HCT116 (cell line): ENCODE data around the gene HSPA4. TPM values are rescaled to one million over a fixed set of nuclear protein-coding genes. Genes with fewer than 3 reads are reported as not detected.

Experiments
- ATAC-seq: fragments of 200-7000 bp; cut with Tn5 transposase; 2 replicates; pipeline ENCODE4 v1.9.1; 2020; ENCODE audit warnings: mild to moderate bottlenecking, moderate library complexity
- BruUV-seq: library from RNA; stranded (reverse); fragments of 400-500 nt; replicated peaks from 2 replicates; lab custom pipeline; 2021; lab: Mats Ljungman, UMichigan
- CTCF ChIA-PET: fragments of 300-600 bp; sonication (Branson Sonifier 250); formaldehyde crosslinking; loops from one replicate; lab custom pipeline; 2021; ENCODE audit warnings: antibody characterized with exemption; lab: Charles Lee
- POLR2A ChIA-PET: fragments of 300-600, 350-600 bp; sonication (Branson Sonifier 250); formaldehyde crosslinking; loops from one replicate; lab custom pipeline; 2021; ENCODE audit warnings: antibody characterized with exemption; lab: Charles Lee
- RAD21 ChIA-PET, 2 experiments: fragments of 300-600 bp; sonication (Branson Sonifier 250); formaldehyde crosslinking; loops; one replicate each; lab custom pipeline; 2023; ENCODE audit warnings: low total read pairs in 2 of 2; ENCODE audit not compliant: uncharacterized antibody in 2 of 2, unreplicated experiment in 2 of 2, low non-redundant PET in 1 of 2; lab: Charles Lee
- DNase-seq: peaks from one replicate; pipeline ENCODE4 v3.0.0-alpha.2; 2010; ENCODE audit warnings: low read depth, low spot score
- H2AFZ ChIP-seq: fragments of 200-600 bp; shearing (Covaris generic), sonication (generic); 2 replicates; pipeline ENCODE4 v1.6.1; 2017; ENCODE audit warnings: low read depth, mixed run types, mixed read lengths, antibody characterized with exemption, low read length; ENCODE audit not compliant: poor library complexity, severe bottlenecking
- H3K27ac ChIP-seq: 2 replicates; pipeline ENCODE4 v1.5.1; 2012; ENCODE audit warnings: low read depth, low read length
- H3K27me3 ChIP-seq: fragments of 200-600 bp; sonication (generic); 2 replicates; pipeline ENCODE4 v1.6.1; 2016; ENCODE audit warnings: mixed run types, low read length, mixed read lengths; ENCODE audit not compliant: insufficient read depth
- H3K36me3 ChIP-seq, 2 experiments: fragments of 200-500 bp in 1 of 2; fragments of 200-600 bp in 1 of 2; sonication (Bioruptor generic) in 1 of 2; sonication (generic) in 1 of 2; 2 replicates each; pipeline versions ENCODE4 v1.5.1 to v1.6.1; 2014 to 2016; ENCODE audit warnings: low read length in 2 of 2, inconsistent platforms in 1 of 2, mixed read lengths in 1 of 2, mixed run types in 1 of 2; ENCODE audit not compliant: insufficient read depth in 2 of 2, control insufficient read depth in 1 of 2
- H3K4me1 ChIP-seq, 2 experiments: fragments of 200-600 bp in 1 of 2; sonication (generic) in 1 of 2; 2 replicates each; pipeline versions ENCODE4 v1.5.1 to v1.6.1; 2012 to 2017; ENCODE audit warnings: low read length in 2 of 2, inconsistent platforms in 1 of 2, mild to moderate bottlenecking in 1 of 2, mixed read lengths in 1 of 2, mixed run types in 1 of 2, moderate library complexity in 1 of 2; ENCODE audit not compliant: insufficient read depth in 2 of 2, control insufficient read depth in 1 of 2
- H3K4me2 ChIP-seq: fragments of 200-600 bp; sonication (generic); 2 replicates; pipeline ENCODE4 v1.6.1; 2017; ENCODE audit warnings: mixed run types, low read length, mixed read lengths
- H3K4me3 ChIP-seq, 2 experiments: fragments of 200-600 bp in 1 of 2; sonication (generic) in 1 of 2; replicated peaks in 1 of 2; 2 replicates each; pipeline ENCODE4 v1.5.1; 2011 to 2016; ENCODE audit warnings: low read length in 2 of 2, control low read depth in 1 of 2, low read depth in 1 of 2, mild to moderate bottlenecking in 1 of 2, mixed read lengths in 1 of 2, mixed run types in 1 of 2
- H3K79me2 ChIP-seq: fragments of 200-600 bp; sonication (generic); 2 replicates; pipeline ENCODE4 v1.6.1; 2017; ENCODE audit warnings: mild to moderate bottlenecking, mixed run types, low read length, moderate library complexity, mixed read lengths; ENCODE audit not compliant: insufficient read depth
- H3K9ac ChIP-seq: fragments of 200-600 bp; sonication (generic); 2 replicates; pipeline ENCODE4 v1.6.1; 2016; ENCODE audit warnings: low read length, mixed read lengths
- H3K9me2 ChIP-seq: fragments of 200-600 bp; sonication (generic), shearing (Covaris generic); 2 replicates; pipeline ENCODE4 v1.6.1; 2017; ENCODE audit warnings: mixed run types, mild to moderate bottlenecking, moderate library complexity; ENCODE audit not compliant: insufficient read depth
- H3K9me3 ChIP-seq, 2 experiments: fragments of 200-500 bp in 1 of 2; fragments of 200-600 bp in 1 of 2; sonication (Bioruptor generic) in 1 of 2; sonication (generic) in 1 of 2; 2 replicates each; pipeline ENCODE4 v1.6.1; 2014 to 2017; ENCODE audit warnings: low read length in 2 of 2, mixed read lengths in 2 of 2, inconsistent platforms in 1 of 2, low read depth in 1 of 2, mild to moderate bottlenecking in 1 of 2, mixed run types in 1 of 2, moderate library complexity in 1 of 2; ENCODE audit not compliant: control insufficient read depth in 1 of 2, insufficient read depth in 1 of 2
- H4K20me1 ChIP-seq: fragments of 200-600 bp; sonication (generic), shearing (Covaris generic); 2 replicates; pipeline ENCODE4 v1.6.1; 2017; ENCODE audit warnings: mixed run types, mild to moderate bottlenecking, moderate library complexity; ENCODE audit not compliant: insufficient read depth
- CBX3 ChIP-seq: IDR thresholded peaks from 2 replicates; pipeline ENCODE4 v1.6.1; 2012; ENCODE audit warnings: low read depth
- CEBPB ChIP-seq: IDR thresholded peaks from 2 replicates; pipeline ENCODE4 v1.6.1; 2012; ENCODE audit warnings: low read depth
- EZH2phosphoT487 ChIP-seq: fragments of 200-600 bp; IDR thresholded peaks from 2 replicates; pipeline ENCODE4 v1.6.1; 2018; ENCODE audit warnings: antibody characterized with exemption, borderline replicate concordance
- FOSL1 ChIP-seq: IDR thresholded peaks from 2 replicates; pipeline ENCODE4 v1.6.1; 2012; ENCODE audit warnings: low read depth
- POLR2A ChIP-seq: IDR thresholded peaks from 2 replicates; pipeline ENCODE4 v1.7.0; 2011; ENCODE audit warnings: borderline replicate concordance; ENCODE audit not compliant: insufficient read depth, insufficient read length; ENCODE audit errors: extremely low read depth
- POLR2AphosphoS5 ChIP-seq: IDR thresholded peaks from 2 replicates; pipeline ENCODE4 v1.6.1; 2011; ENCODE audit warnings: mild to moderate bottlenecking, low read depth, low read length, moderate library complexity
- RAD21 ChIP-seq: IDR thresholded peaks from 2 replicates; pipeline ENCODE4 v1.6.1; 2012; ENCODE audit warnings: low read depth, mild to moderate bottlenecking
- SP1 ChIP-seq: IDR thresholded peaks from 2 replicates; pipeline ENCODE4 v1.6.1; 2012; ENCODE audit warnings: low read depth
- TCF7L2 ChIP-seq: IDR thresholded peaks from 2 replicates; pipeline ENCODE4 v1.7.0; 2011; ENCODE audit warnings: borderline replicate concordance, inconsistent platforms; ENCODE audit not compliant: insufficient read depth, insufficient read length; ENCODE audit errors: extremely low read depth
- intact Hi-C: fragments of 100-400 bp; cut with micrococcal nuclease; formaldehyde crosslinking; loops from 2 replicates; pipeline ENCODE4 v1.10.0; 2022
- total RNA-seq: library from RNA; stranded (reverse); gene quantifications from one replicate; pipeline ENCODE4 v1.2.1, GENCODE V29; 2021; ENCODE audit not compliant: unreplicated experiment
- TF ChIP-seq, protein P1 (sequence below): IDR thresholded peaks from 2 replicates; pipeline ENCODE4 v1.6.1; 2011; ENCODE audit warnings: mild to moderate bottlenecking, low read length, moderate library complexity; ENCODE audit not compliant: insufficient replicate concordance; ENCODE audit errors: extremely low read depth
- TF ChIP-seq, protein P2 (sequence below): IDR thresholded peaks from 2 replicates; pipeline ENCODE4 v1.6.1; 2012
- TF ChIP-seq, protein P3 (sequence below), 3 experiments: fragments of 200-600 bp in 1 of 3; sonication (generic) in 1 of 3; IDR thresholded peaks in 2 of 3; conservative IDR thresholded peaks in 1 of 3; 2 replicates each; pipeline ENCODE4 v1.5.1; 2012 to 2017; ENCODE audit warnings: low read depth in 2 of 3, low read length in 2 of 3, antibody characterized with exemption in 1 of 3, borderline replicate concordance in 1 of 3, control low read depth in 1 of 3, mild to moderate bottlenecking in 1 of 3, mixed read lengths in 1 of 3, mixed run types in 1 of 3, moderate library complexity in 1 of 3; ENCODE audit not compliant: insufficient read depth in 1 of 3

HSPA4 gene
- total RNA-seq, 1 experiment from 2014 or later: 212 TPM

DNA sequence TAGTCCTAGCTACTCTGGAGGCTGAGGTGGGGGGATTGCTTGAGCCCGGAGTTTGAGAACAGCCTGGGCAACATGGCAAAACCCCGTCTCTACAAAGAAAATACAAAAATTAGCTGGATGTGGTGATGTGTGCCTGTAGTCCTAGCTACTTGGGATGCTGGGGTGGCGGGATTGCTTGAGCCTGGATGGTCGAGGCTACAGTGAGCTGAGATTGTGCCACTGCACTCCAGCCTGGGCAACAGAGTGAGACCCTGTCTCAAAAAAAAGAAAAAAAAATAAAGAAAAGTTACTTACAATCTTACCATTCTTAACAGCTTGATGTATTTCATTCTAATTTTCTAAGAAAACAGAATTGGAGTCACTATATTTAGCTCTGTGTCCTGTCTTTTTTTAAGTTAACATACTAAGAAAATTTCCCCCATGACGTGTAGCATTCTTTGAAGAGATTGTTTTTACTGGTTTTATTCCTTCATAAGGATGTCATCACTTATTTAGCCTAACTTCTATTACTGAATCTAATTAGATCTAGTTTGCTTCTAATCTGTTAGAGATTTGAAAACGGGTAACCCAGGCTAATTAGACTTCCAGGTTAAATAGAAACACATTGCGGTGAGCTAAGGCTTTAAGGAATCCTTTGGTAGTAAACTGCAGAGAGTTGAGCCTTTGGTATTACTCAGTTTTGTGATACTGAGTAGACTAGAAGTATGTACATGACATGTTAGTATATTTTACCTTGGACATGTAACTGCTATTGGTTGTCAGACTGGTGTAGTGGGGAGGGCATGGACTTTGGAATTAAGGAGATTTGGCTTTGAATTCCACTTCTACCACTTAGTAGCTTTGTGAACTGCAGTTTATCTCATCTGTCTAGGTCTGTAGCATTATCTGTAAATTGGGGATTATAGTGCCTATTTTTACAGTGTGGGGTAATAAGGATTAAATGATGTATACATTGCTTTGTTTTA lies 24.0 kb downstream of the HSPA4 start (continued):
- no peak for TF ChIP-seq TCF7L2
- no peak for TF ChIP-seq FOSL1
- no peak for TF ChIP-seq POLR2AphosphoS5
- no peak for TF ChIP-seq RAD21
- TF ChIP-seq, protein P1, sequence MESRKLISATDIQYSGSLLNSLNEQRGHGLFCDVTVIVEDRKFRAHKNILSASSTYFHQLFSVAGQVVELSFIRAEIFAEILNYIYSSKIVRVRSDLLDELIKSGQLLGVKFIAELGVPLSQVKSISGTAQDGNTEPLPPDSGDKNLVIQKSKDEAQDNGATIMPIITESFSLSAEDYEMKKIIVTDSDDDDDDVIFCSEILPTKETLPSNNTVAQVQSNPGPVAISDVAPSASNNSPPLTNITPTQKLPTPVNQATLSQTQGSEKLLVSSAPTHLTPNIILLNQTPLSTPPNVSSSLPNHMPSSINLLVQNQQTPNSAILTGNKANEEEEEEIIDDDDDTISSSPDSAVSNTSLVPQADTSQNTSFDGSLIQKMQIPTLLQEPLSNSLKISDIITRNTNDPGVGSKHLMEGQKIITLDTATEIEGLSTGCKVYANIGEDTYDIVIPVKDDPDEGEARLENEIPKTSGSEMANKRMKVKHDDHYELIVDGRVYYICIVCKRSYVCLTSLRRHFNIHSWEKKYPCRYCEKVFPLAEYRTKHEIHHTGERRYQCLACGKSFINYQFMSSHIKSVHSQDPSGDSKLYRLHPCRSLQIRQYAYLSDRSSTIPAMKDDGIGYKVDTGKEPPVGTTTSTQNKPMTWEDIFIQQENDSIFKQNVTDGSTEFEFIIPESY: no peak

DNA sequence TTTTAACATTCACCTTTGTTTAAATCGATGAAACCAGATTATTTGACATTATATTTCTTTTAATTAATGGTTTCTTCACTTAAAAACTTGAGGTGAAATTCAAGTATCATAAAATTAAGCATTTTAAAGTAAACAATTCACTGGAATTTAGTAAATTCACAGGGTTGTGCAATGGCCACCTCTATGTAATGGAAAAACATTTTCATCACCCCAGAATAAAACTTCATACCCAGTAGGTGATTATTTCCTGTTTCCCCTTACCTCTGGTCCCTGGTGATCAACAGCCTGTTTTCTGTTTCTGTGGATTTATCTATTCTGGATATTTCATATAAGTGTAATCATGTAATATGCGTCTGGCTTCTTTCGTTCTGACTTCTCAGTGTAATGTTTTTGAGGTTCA lies 27.2 kb downstream of the HSPA4 start:
- no peak overlapping the region for H2AFZ ChIP-seq
- H3K9me3 ChIP-seq: no peaks in the 10 kb centered on the region
- CTCF ChIA-PET: no interaction called here
- peaks cover 16 to 42% of the 10 kb centered on the region in 2 experiments; a peak in 3 of 4 replicates for H3K36me3 ChIP-seq
- BruUV-seq: no TSS peak
- no peaks in the 10 kb centered on the region for H3K9me2 ChIP-seq
- no peak overlapping the region for H3K27ac ChIP-seq
- peaks cover 19% of the 10 kb centered on the region; the same call in 1 of the 2 replicates for H4K20me1 ChIP-seq
- TF ChIP-seq RAD21 (no peak), POLR2A (no peak), EZH2phosphoT487 (no peak), CBX3 (no peak), POLR2AphosphoS5 (no peak), SP1 (no peak), CEBPB (no peak)
- TF ChIP-seq, protein P1: no peak
- TF ChIP-seq, protein P2, sequence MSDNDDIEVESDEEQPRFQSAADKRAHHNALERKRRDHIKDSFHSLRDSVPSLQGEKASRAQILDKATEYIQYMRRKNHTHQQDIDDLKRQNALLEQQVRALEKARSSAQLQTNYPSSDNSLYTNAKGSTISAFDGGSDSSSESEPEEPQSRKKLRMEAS: no peak
- TF ChIP-seq, protein P3, sequence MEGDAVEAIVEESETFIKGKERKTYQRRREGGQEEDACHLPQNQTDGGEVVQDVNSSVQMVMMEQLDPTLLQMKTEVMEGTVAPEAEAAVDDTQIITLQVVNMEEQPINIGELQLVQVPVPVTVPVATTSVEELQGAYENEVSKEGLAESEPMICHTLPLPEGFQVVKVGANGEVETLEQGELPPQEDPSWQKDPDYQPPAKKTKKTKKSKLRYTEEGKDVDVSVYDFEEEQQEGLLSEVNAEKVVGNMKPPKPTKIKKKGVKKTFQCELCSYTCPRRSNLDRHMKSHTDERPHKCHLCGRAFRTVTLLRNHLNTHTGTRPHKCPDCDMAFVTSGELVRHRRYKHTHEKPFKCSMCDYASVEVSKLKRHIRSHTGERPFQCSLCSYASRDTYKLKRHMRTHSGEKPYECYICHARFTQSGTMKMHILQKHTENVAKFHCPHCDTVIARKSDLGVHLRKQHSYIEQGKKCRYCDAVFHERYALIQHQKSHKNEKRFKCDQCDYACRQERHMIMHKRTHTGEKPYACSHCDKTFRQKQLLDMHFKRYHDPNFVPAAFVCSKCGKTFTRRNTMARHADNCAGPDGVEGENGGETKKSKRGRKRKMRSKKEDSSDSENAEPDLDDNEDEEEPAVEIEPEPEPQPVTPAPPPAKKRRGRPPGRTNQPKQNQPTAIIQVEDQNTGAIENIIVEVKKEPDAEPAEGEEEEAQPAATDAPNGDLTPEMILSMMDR (IDR thresholded peaks at IDR 0.05 in 2 of 3, conservative IDR thresholded peaks at IDR 0.05 in 1 of 3; ENCODE audit: borderline replicate concordance in 1 of 3, insufficient read depth in 1 of 3, low read depth in 2 of 3, low read length in 2 of 3): no peak
- POLR2A ChIA-PET: no interaction called here
- RAD21 ChIA-PET: no interaction called here
- H3K4me1 ChIP-seq: no peaks in the 10 kb centered on the region
- H3K4me2 ChIP-seq: no peak overlapping the region
- peaks cover 95% of the 10 kb centered on the region for H3K79me2 ChIP-seq
- DNase-seq (no peak), ATAC-seq (no peak)
- intact Hi-C loops: no loop called here
- H3K27me3 ChIP-seq: no peaks in the 10 kb centered on the region
- no peak overlapping the region for H3K9ac ChIP-seq
- no peak overlapping the region for H3K4me3 ChIP-seq
